B cell (primary cell): ENCODE measurements around the gene GPR25. TPM values are rescaled to one million over a fixed set of nuclear protein-coding genes. Genes with fewer than 3 reads are reported as not detected.
A peak's percentile ranks its signal among the peaks of the same experiment; 100 is the strongest.

Source experiments
- ATAC-seq: fragments of 200-7000 bp; cut with Tn5 transposase; one replicate; pipeline ENCODE4 v1.10.0; 2021; ENCODE audit warnings: low read depth, mild to moderate bottlenecking, moderate number of reproducible peaks, moderate library complexity
- CTCF ChIA-PET: fragments of 350-600 bp; sonication (Branson Sonifier 250); formaldehyde crosslinking; loops from one replicate; lab custom pipeline; 2021; ENCODE audit warnings: antibody characterized with exemption, inconsistent platforms; lab: Charles Lee
- POLR2A ChIA-PET: fragments of 350-600 bp; sonication (Branson Sonifier 250); formaldehyde crosslinking; loops from one replicate; lab custom pipeline; 2021; ENCODE audit warnings: antibody characterized with exemption; lab: Charles Lee
- DNase-seq: peaks from one replicate; pipeline ENCODE4 v3.0.0; 2013
- H2AFZ ChIP-seq: 2 replicates; pipeline ENCODE4 v1.6.1; 2012; ENCODE audit warnings: mild to moderate bottlenecking, low read depth, low read length; ENCODE audit not compliant: insufficient read depth, poor library complexity, severe bottlenecking
- H3K27ac ChIP-seq, 2 donors: 1 replicate in 1 of 2; 2 replicates in 1 of 2; pipeline ENCODE4 v1.5.1; 2012 to 2013; ENCODE audit warnings: low read length in 2 of 2, mild to moderate bottlenecking in 2 of 2, moderate library complexity in 1 of 2
- H3K27me3 ChIP-seq, 4 experiments: fragments of 200-600 bp in 1 of 4; sonication (generic) in 1 of 4; replicated peaks in 1 of 4; 1 replicate in 2 of 4; 2 replicates in 2 of 4; pipeline versions ENCODE4 v1.6.1 to v1.7.0; 2013 to 2016; ENCODE audit warnings: low read length in 3 of 4, mild to moderate bottlenecking in 2 of 4, mixed read lengths in 1 of 4, moderate library complexity in 1 of 4; ENCODE audit not compliant: insufficient read depth in 4 of 4, control insufficient read depth in 3 of 4; ENCODE audit errors: control extremely low read depth in 1 of 4
- H3K36me3 ChIP-seq, 2 experiments: replicated peaks in 1 of 2; 1 replicate in 1 of 2; 2 replicates in 1 of 2; pipeline versions ENCODE4 v1.6.1 to v1.7.1; 2013; ENCODE audit warnings: low read length in 1 of 2; ENCODE audit not compliant: insufficient read depth in 2 of 2, control insufficient read depth in 1 of 2; ENCODE audit errors: control extremely low read depth in 1 of 2, extremely low read depth in 1 of 2
- H3K4me1 ChIP-seq, 2 donors: fragments of 200-600 bp in 1 of 2; sonication (generic) in 1 of 2; 1 replicate in 1 of 2; 2 replicates in 1 of 2; pipeline versions ENCODE4 v1.5.1 to v1.6.1; 2013 to 2017; ENCODE audit warnings: low read length in 2 of 2; ENCODE audit not compliant: control insufficient read depth in 2 of 2, insufficient read depth in 2 of 2
- H3K4me2 ChIP-seq: replicated peaks from 2 replicates; pipeline ENCODE3; 2012; ENCODE audit warnings: mild to moderate bottlenecking, low read depth, low read length; ENCODE audit not compliant: poor library complexity, severe bottlenecking
- H3K4me3 ChIP-seq, 5 experiments: fragments of 200-600 bp in 1 of 5; sonication (generic) in 1 of 5; 1 replicate in 3 of 5; 2 replicates in 2 of 5; pipeline versions ENCODE4 v1.5.1 to v1.7.0; 2011 to 2016; ENCODE audit warnings: low read length in 4 of 5, mild to moderate bottlenecking in 4 of 5, low read depth in 2 of 5, control low read depth in 1 of 5, moderate library complexity in 1 of 5; ENCODE audit not compliant: insufficient read depth in 1 of 5; ENCODE audit errors: control extremely low read depth in 1 of 5, extremely low read depth in 1 of 5
- H3K79me2 ChIP-seq: fragments of 200-600 bp; sonication (generic); one replicate; pipeline ENCODE4 v1.6.0; 2016; ENCODE audit warnings: low read length; ENCODE audit not compliant: control insufficient read depth, insufficient read depth
- H3K9ac ChIP-seq: fragments of 200-600 bp; sonication (generic); 2 replicates; pipeline ENCODE4 v1.6.1; 2017; ENCODE audit warnings: mild to moderate bottlenecking, low read length, moderate library complexity
- H3K9me3 ChIP-seq, 3 donors: one replicate each; pipeline versions ENCODE4 v1.6.1 to v1.7.1; 2013; ENCODE audit warnings: low read length in 2 of 3; ENCODE audit not compliant: control insufficient read depth in 2 of 3, insufficient read depth in 1 of 3; ENCODE audit errors: control extremely low read depth in 1 of 3
- H4K20me1 ChIP-seq: 2 replicates; pipeline ENCODE4 v1.6.0; 2012; ENCODE audit warnings: mild to moderate bottlenecking, low read length; ENCODE audit not compliant: insufficient read depth, control insufficient read depth, poor library complexity, severe bottlenecking
- H3K27ac Mint-ChIP-seq: one replicate; pipeline ENCODE4 v1.8.0; 2021; ENCODE audit warnings: mixed read lengths
- H3K27me3 Mint-ChIP-seq: one replicate; pipeline ENCODE4 v1.8.0; 2021; ENCODE audit warnings: mixed read lengths
- H3K4me1 Mint-ChIP-seq: one replicate; pipeline ENCODE4 v1.8.0; 2021; ENCODE audit warnings: mixed read lengths
- H3K4me3 Mint-ChIP-seq: one replicate; pipeline ENCODE4 v1.8.0; 2021; ENCODE audit warnings: mixed read lengths
- H3K9me3 Mint-ChIP-seq: one replicate; pipeline ENCODE4 v1.8.0; 2022; ENCODE audit warnings: mixed read lengths; ENCODE audit not compliant: insufficient read depth
- CTCF ChIP-seq: fragments of 200-600 bp; IDR thresholded peaks from one replicate; pipeline ENCODE4 v1.8.0; 2022; ENCODE audit warnings: antibody characterized with exemption, mild to moderate bottlenecking
- EZH2 ChIP-seq: IDR thresholded peaks from 2 replicates; pipeline ENCODE4 v1.6.1; 2012; ENCODE audit warnings: borderline replicate concordance, low read depth, mild to moderate bottlenecking, moderate library complexity, low read length; ENCODE audit not compliant: insufficient read depth, poor library complexity, severe bottlenecking
- WGBS: methylation state at CpG from one replicate; pipeline ENCODE4 v1.1.5; 2013; ENCODE audit warnings: missing lambda C conversion rate; ENCODE audit not compliant: insufficient coverage; 5-methylcytosine and 5-hydroxymethylcytosine counted together
- intact Hi-C: fragments of 100-400 bp; cut with micrococcal nuclease; formaldehyde crosslinking; loops from one replicate; pipeline ENCODE4 v1.10.0; 2022
- polyA minus RNA-seq: library from RNA; depleted of rRNA, polyadenylated mRNA; stranded (reverse); fragments of >200 nt; gene quantifications from 2 replicates; pipeline ENCODE4 v1.2.3, GENCODE V29; 2012
- polyA plus RNA-seq: library from polyadenylated mRNA; depleted of rRNA; stranded (reverse); fragments of >200 nt; gene quantifications from 2 replicates; pipeline ENCODE4 v1.2.3, GENCODE V29; 2012
- total RNA-seq, 2 donors: library from RNA; stranded (reverse); fragments of 120-200 nt in 1 of 2; gene quantifications; 1 replicate in 1 of 2; 2 replicates in 1 of 2; pipeline versions ENCODE4 v1.2.3 to v1.2.4, GENCODE V29; 2013 to 2022

Gene GPR25
- total RNA-seq (1.8 and 3.1 TPM in 2 replicates), polyA plus RNA-seq (1.1 and 3.1 TPM in 2 replicates), polyA minus RNA-seq (4.4 and 5.8 TPM in 2 replicates)
- 1.3 TPM for total RNA-seq (2013)

GRCh38 chr1:200872446-200873115 is at the start of gene GPR25:
TSS of gene GPR25 (plus strand) at chr1:200872981. CDS start at chr1:200873038, 57 bp downstream.
- Histone ChIP-seq H2AFZ (peak within 1 kb of the TSS; percentile 74), H3K4me1 (peaks cover 32 to 56% of the 10 kb centered on the region in 2 donors), H3K4me3 (peak within 1 kb of the TSS in 4 of 5 experiments; percentile 8 to 44 (median 31))

More at GRCh38 chr1:200872446-200873115, at the start of gene GPR25:
- peaks cover 47% of the 10 kb centered on the region for H3K4me1 Mint-ChIP-seq
- POLR2A ChIA-PET = no interaction called here
- WGBS = 83% methylated on average over 18 of the region's 23 CpGs
- CTCF ChIA-PET = interaction anchor here (1.8 kb wide), 1 partner anchor 15 kb away, joined by 8 read pairs; no protein-coding TSS in a partner anchor
- H3K27ac Mint-ChIP-seq = peak within 1 kb of the TSS; percentile 93
- Histone ChIP-seq H3K27ac (peak within 1 kb of the TSS; percentile 40 to 71), H3K4me2 (peak within 1 kb of the TSS; percentile 71), H3K27me3 (peaks cover 0 to 25% (median 4%) of the 10 kb centered on the region in 4 experiments), H3K36me3 (no peaks in the 10 kb centered on the region), H3K79me2 (no peaks in the 10 kb centered on the region), H4K20me1 (no peaks in the 10 kb centered on the region), H3K9me3 (no peaks in the 10 kb centered on the region), H3K9ac (peak within 1 kb of the TSS; percentile 51)
- H3K4me3 Mint-ChIP-seq = peak within 1 kb of the TSS; percentile 86
- ATAC-seq (no peak), DNase-seq (no peak)
- H3K9me3 Mint-ChIP-seq = no peaks in the 10 kb centered on the region
- peaks cover 18% of the 10 kb centered on the region for H3K27me3 Mint-ChIP-seq
- TF ChIP-seq CTCF (no peak), EZH2 (no peak)
- intact Hi-C loops = no loop called here
